MV-4-11 (cell line): ENCODE results near the gene CTAGE6.
"Not testable (repeated sequence)": the region's sequence is repeated elsewhere in the genome, so short reads cannot be mapped to it uniquely, and the experiment has no call there.

Source experiments
- DNase-seq: peaks from one replicate; lab custom pipeline; 2025; lab: John Stamatoyannopoulos, UW

CTAGE6 gene

GRCh38 chr7:143757596-143757995, at the start of gene CTAGE6:
Gene CTAGE6 (minus strand): TSS chr7:143757696. CDS start chr7:143757658, 38 bp downstream.
- DNase-seq, result not testable (repeated sequence)

GRCh38 chr7:143806664-143807071, 49.2 kb upstream of the CTAGE6 start:
- DNase-seq, result not testable (repeated sequence)

GRCh38 chr7:143797896-143798290, 40.4 kb upstream of the CTAGE6 start:
- not testable (repeated sequence) for DNase-seq

GRCh38 chr7:143797119-143797895, 39.8 kb upstream of the CTAGE6 start:
- not testable (repeated sequence) for DNase-seq

- DNase-seq, result not testable (repeated sequence)
Measured at GRCh38 chr7:143795653-143796052, 38.2 kb upstream of the CTAGE6 start.

- not testable (repeated sequence) for DNase-seq
Measured at GRCh38 chr7:143792633-143793032, 35.1 kb upstream of the CTAGE6 start.

GRCh38 chr7:143785415-143786182, 28.1 kb upstream of the CTAGE6 start:
- not testable (repeated sequence) for DNase-seq

GRCh38 chr7:143779591-143779990, 22.1 kb upstream of the CTAGE6 start:
- not testable (repeated sequence) for DNase-seq

GRCh38 chr7:143772738-143773468, 15.4 kb upstream of the CTAGE6 start:
- DNase-seq, result not testable (repeated sequence)

GRCh38 chr7:143767531-143767930, 10.0 kb upstream of the CTAGE6 start:
- not testable (repeated sequence) for DNase-seq

- not testable (repeated sequence) for DNase-seq
Measured at GRCh38 chr7:143765678-143766077, 8.2 kb upstream of the CTAGE6 start.

GRCh38 chr7:143763065-143763464, 5.6 kb upstream of the CTAGE6 start:
- not testable (repeated sequence) for DNase-seq

- not testable (repeated sequence) for DNase-seq
Measured at GRCh38 chr7:143745340-143745739, 12.2 kb downstream of the CTAGE6 start.

GRCh38 chr7:143737037-143737819, 20.3 kb downstream of the CTAGE6 start:
- DNase-seq, result peak; percentile 45

- no peak for DNase-seq
Measured at GRCh38 chr7:143735962-143736361, 21.5 kb downstream of the CTAGE6 start.

GRCh38 chr7:143733876-143734275, 23.6 kb downstream of the CTAGE6 start:
- DNase-seq, result no peak

- DNase-seq, result no peak
Measured at GRCh38 chr7:143728333-143728862, 29.1 kb downstream of the CTAGE6 start.

- DNase-seq, result not testable (repeated sequence)
Measured at GRCh38 chr7:143727561-143727960, 29.9 kb downstream of the CTAGE6 start.

- not testable (repeated sequence) for DNase-seq
Measured at GRCh38 chr7:143726143-143726542, 31.4 kb downstream of the CTAGE6 start.

- DNase-seq, result not testable (repeated sequence)
Measured at GRCh38 chr7:143720335-143720734, 37.2 kb downstream of the CTAGE6 start.
